DOHH2 (cell line): ENCODE results near the gene SYT14.

Experiments
- H3F3A ChIP-seq: fragments of 200-600 bp; sonication (generic), shearing (Covaris generic); 2 replicates; pipeline ENCODE4 v1.6.0; 2016; ENCODE audit warnings: antibody characterized with exemption, mild to moderate bottlenecking; ENCODE audit not compliant: control insufficient read depth, insufficient read depth
- H3K27ac ChIP-seq: fragments of 200-600 bp; sonication (generic); 2 replicates; pipeline ENCODE4 v1.5.1; 2014; ENCODE audit warnings: low read depth, mild to moderate bottlenecking, low read length, moderate library complexity
- H3K27me3 ChIP-seq: fragments of 200-600 bp; sonication (generic); 2 replicates; pipeline ENCODE4 v1.6.1; 2014; ENCODE audit warnings: mild to moderate bottlenecking, low read length, mixed read lengths; ENCODE audit not compliant: control insufficient read depth
- H3K36me3 ChIP-seq: fragments of 200-600 bp; sonication (generic); 2 replicates; pipeline ENCODE4 v1.6.1; 2014; ENCODE audit warnings: mild to moderate bottlenecking, low read length, moderate library complexity, mixed read lengths; ENCODE audit not compliant: control insufficient read depth
- H3K4me1 ChIP-seq: fragments of 200-600 bp; sonication (generic); 2 replicates; pipeline ENCODE4 v1.6.1; 2014; ENCODE audit warnings: mild to moderate bottlenecking, low read length, mixed read lengths; ENCODE audit not compliant: control insufficient read depth
- H3K4me2 ChIP-seq: fragments of 200-600 bp; sonication (generic); 2 replicates; pipeline ENCODE4 v1.6.0; 2014; ENCODE audit warnings: mild to moderate bottlenecking, low read length, moderate library complexity
- H3K4me3 ChIP-seq: fragments of 200-600 bp; sonication (generic); 2 replicates; pipeline ENCODE4 v1.5.1; 2014; ENCODE audit warnings: mild to moderate bottlenecking, low read length, mixed read lengths
- H3K79me2 ChIP-seq: fragments of 200-600 bp; sonication (generic); 2 replicates; pipeline ENCODE4 v1.6.1; 2014; ENCODE audit warnings: mild to moderate bottlenecking, low read length, mixed read lengths; ENCODE audit not compliant: control insufficient read depth
- H3K9me2 ChIP-seq: fragments of 200-600 bp; sonication (generic); replicated peaks from 2 replicates; pipeline ENCODE4 v1.6.1; 2014; ENCODE audit warnings: mild to moderate bottlenecking, low read length, mixed read lengths; ENCODE audit not compliant: control insufficient read depth
- H3K9me3 ChIP-seq: fragments of 200-600 bp; sonication (generic); 2 replicates; pipeline ENCODE4 v1.6.1; 2014; ENCODE audit warnings: antibody characterized with exemption, low read length, mixed read lengths; ENCODE audit not compliant: control insufficient read depth, insufficient read depth
- H4K20me1 ChIP-seq: fragments of 200-600 bp; sonication (generic); 2 replicates; pipeline ENCODE4 v1.6.0; 2014; ENCODE audit warnings: low read depth, mild to moderate bottlenecking, antibody characterized with exemption, low read length, moderate library complexity; ENCODE audit not compliant: control insufficient read depth, insufficient read depth
- EZH2phosphoT487 ChIP-seq: fragments of 200-600 bp; sonication (generic); IDR thresholded peaks from 2 replicates; pipeline ENCODE4 v1.6.1; 2017; ENCODE audit warnings: borderline replicate concordance, mild to moderate bottlenecking, antibody characterized with exemption, low read length, moderate library complexity, mixed read lengths
- TF ChIP-seq, protein P1 (sequence below): fragments of 200-600 bp; sonication (generic); IDR thresholded peaks from one replicate; pipeline ENCODE4 v1.5.1; 2014; ENCODE audit warnings: antibody characterized with exemption, mild to moderate bottlenecking, low read depth, low read length; ENCODE audit not compliant: poor library complexity, severe bottlenecking

The SYT14 gene

DNA sequence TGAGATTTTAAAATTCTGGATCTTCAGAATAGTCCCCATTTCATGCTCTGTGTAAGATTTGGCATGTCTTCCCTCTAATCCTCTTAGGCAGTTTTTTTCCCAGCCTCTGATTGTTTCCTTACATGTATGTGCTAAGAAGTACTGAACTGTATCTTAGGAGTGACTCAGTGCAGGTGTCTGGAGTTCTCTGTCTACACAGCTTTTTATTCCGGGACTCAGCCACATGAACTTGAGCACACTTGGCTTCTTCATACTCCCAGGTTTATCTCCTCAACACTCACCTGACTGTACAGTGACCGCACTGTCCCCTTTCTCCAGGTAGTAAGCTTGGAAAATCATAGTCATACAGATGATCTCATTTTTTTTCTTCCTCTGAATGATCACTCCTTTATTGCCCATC is 50.7 kb downstream of the SYT14 start:
- no peaks in the 10 kb centered on the region for H3K79me2 ChIP-seq
- H3F3A ChIP-seq = no peaks in the 10 kb centered on the region
- no peak overlapping the region for H3K4me3 ChIP-seq
- H3K27ac ChIP-seq = no peak overlapping the region
- H3K9me2 ChIP-seq = no peaks in the 10 kb centered on the region
- no peak for TF ChIP-seq EZH2phosphoT487
- TF ChIP-seq, protein P1, sequence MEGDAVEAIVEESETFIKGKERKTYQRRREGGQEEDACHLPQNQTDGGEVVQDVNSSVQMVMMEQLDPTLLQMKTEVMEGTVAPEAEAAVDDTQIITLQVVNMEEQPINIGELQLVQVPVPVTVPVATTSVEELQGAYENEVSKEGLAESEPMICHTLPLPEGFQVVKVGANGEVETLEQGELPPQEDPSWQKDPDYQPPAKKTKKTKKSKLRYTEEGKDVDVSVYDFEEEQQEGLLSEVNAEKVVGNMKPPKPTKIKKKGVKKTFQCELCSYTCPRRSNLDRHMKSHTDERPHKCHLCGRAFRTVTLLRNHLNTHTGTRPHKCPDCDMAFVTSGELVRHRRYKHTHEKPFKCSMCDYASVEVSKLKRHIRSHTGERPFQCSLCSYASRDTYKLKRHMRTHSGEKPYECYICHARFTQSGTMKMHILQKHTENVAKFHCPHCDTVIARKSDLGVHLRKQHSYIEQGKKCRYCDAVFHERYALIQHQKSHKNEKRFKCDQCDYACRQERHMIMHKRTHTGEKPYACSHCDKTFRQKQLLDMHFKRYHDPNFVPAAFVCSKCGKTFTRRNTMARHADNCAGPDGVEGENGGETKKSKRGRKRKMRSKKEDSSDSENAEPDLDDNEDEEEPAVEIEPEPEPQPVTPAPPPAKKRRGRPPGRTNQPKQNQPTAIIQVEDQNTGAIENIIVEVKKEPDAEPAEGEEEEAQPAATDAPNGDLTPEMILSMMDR = no peak
- H3K4me1 ChIP-seq = no peaks in the 10 kb centered on the region
- H3K27me3 ChIP-seq = peaks cover 4% of the 10 kb centered on the region; the same call in 1 of the 2 replicates
- H3K9me3 ChIP-seq = no peaks in the 10 kb centered on the region
- H4K20me1 ChIP-seq = no peaks in the 10 kb centered on the region
- no peak overlapping the region for H3K4me2 ChIP-seq
- H3K36me3 ChIP-seq = no peaks in the 10 kb centered on the region

DNA sequence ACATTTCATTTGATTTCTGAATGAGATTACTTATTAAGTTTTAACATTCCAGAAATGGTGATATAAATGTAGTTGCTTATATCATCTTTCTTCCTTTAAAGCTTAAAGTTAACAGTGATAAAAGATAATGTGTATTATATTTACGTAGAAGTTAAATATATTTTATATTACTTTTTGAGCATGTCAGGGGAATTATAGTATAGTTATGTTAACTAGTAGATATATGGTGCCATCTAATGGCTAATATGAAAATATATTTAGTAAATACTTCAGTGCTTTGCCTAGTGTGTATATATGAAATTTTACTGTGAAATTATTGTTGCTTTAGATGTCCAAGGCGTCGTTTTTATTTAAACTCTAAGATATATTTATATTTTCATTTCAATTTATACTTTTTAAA is 51.5 kb downstream of the SYT14 start:
- TF ChIP-seq, protein P1 = no peak
- no peak for TF ChIP-seq EZH2phosphoT487
- Histone ChIP-seq H3K36me3 (no peaks in the 10 kb centered on the region), H3K27ac (no peak overlapping the region), H3K79me2 (no peaks in the 10 kb centered on the region), H3F3A (no peaks in the 10 kb centered on the region), H3K9me3 (no peaks in the 10 kb centered on the region), H3K4me3 (no peak overlapping the region), H4K20me1 (no peaks in the 10 kb centered on the region), H3K4me1 (no peaks in the 10 kb centered on the region), H3K4me2 (no peak overlapping the region), H3K9me2 (no peaks in the 10 kb centered on the region), H3K27me3 (peaks cover 4% of the 10 kb centered on the region; the same call in 1 of the 2 replicates)

DNA sequence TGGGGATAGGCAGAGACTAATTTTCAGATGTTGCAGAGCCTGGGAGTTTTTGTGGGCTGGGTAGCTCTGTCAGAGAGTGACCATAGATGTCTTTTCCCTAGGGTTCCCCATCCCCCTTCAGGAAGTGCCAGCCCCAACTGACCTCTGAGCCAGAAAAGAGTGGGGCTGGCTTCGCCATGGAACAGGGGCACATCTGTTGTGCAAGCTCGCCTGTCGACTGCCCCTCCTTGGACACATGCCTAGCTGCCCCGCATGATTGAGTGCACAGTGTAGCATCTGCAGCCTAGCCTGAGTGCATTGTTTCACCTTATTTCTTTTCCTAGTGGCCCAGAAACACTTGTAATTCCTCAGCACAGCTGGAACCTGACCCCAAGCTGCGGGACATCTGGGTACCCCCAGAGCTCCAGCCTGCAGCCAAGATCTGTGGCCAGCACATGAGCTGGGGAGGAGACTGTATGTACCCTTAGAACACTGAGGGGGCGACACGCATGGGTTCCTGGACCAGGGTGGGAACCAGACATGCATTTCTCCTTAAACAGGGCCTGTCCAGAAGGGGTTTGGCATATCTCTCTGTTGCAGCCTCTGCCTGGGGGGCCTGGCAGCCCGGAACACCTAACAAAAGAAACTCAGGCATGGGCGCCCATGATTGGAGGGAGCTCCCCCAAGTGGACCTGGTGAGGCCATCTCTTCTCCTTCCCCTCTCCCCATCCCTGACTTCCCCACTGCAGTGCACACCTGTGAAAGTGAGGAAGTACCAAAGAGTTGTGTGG is 55.2 kb downstream of the SYT14 start:
- Histone ChIP-seq H3K4me2 (no peak overlapping the region), H3K36me3 (no peaks in the 10 kb centered on the region)

More for the DNA sequence above, 55.2 kb downstream of the SYT14 start:
- Histone ChIP-seq H3K4me3 (no peak overlapping the region), H3K9me2 (no peaks in the 10 kb centered on the region), H3K27me3 (peaks cover 4% of the 10 kb centered on the region; the same call in 1 of the 2 replicates), H3K27ac (no peak overlapping the region), H3F3A (no peaks in the 10 kb centered on the region), H3K9me3 (no peaks in the 10 kb centered on the region), H4K20me1 (no peaks in the 10 kb centered on the region), H3K79me2 (no peaks in the 10 kb centered on the region), H3K4me1 (no peaks in the 10 kb centered on the region)
- TF ChIP-seq, protein P1 = no peak
- no peak for TF ChIP-seq EZH2phosphoT487
